AG08396 (cell line): ENCODE results near the gene CYB5A.

Experiments
- DNase-seq: peaks from one replicate; pipeline ENCODE4 v3.0.0; 2012; ENCODE audit warnings: low spot score, mixed read lengths

The CYB5A gene

GRCh38 chr18:74213429-74213828 is 78.3 kb downstream of the CYB5A start:
- DNase-seq, result no peak

- no peak for DNase-seq
Observed at GRCh38 chr18:74204526-74205152, 87.1 kb downstream of the CYB5A start.

- DNase-seq, result no peak
Observed at GRCh38 chr18:74203811-74204210, 88.0 kb downstream of the CYB5A start.
